Measurements from ENCODE around the gene PLCB1.

Gene PLCB1

GRCh38 chr20:8254911-8255582 is 123.0 kb downstream of the PLCB1 start:
- DNase-seq: no peak
- H3K4me3 ChIP-seq: no peak overlapping the region
- H3K27ac ChIP-seq: no peak overlapping the region
- no peaks in the 10 kb centered on the region for H3K27me3 ChIP-seq
- no peak for TF ChIP-seq CTCF (IDR thresholded peaks at IDR 0.05)
- intact Hi-C loops (cut with DNase I; ENCODE audit: low total_unique reads): no loop called here
- no peaks in the 10 kb centered on the region for H3K36me3 ChIP-seq
- no peaks in the 10 kb centered on the region for H3K4me1 ChIP-seq
- H3K9me3 ChIP-seq: no peaks in the 10 kb centered on the region

- DNase-seq: no peak
- intact Hi-C loops (cut with DNase I; ENCODE audit: low total_unique reads): no loop called here
These were observed 124.0 kb downstream of the PLCB1 start for GRCh38 chr20:8255945-8256632.

GRCh38 chr20:8260837-8261251 is 128.8 kb downstream of the PLCB1 start:
- H3K36me3 ChIP-seq: no peaks in the 10 kb centered on the region
- no peak for DNase-seq
- H3K27me3 ChIP-seq: no peaks in the 10 kb centered on the region
- H3K4me3 ChIP-seq: no peak overlapping the region
- intact Hi-C loops (cut with DNase I; ENCODE audit: low total_unique reads): no loop called here
- no peak overlapping the region for H3K27ac ChIP-seq
- H3K4me1 ChIP-seq: no peaks in the 10 kb centered on the region
- H3K9me3 ChIP-seq: no peaks in the 10 kb centered on the region
- TF ChIP-seq CTCF (IDR thresholded peaks at IDR 0.05): no peak

More at GRCh38 chr20:8255945-8256632, 124.0 kb downstream of the PLCB1 start:
- no peak overlapping the region for H3K4me3 ChIP-seq
- no peaks in the 10 kb centered on the region for H3K9me3 ChIP-seq
- H3K27me3 ChIP-seq: no peaks in the 10 kb centered on the region
- no peak for TF ChIP-seq CTCF (IDR thresholded peaks at IDR 0.05)
- H3K4me1 ChIP-seq: no peaks in the 10 kb centered on the region
- no peak overlapping the region for H3K27ac ChIP-seq
- H3K36me3 ChIP-seq: no peaks in the 10 kb centered on the region

GRCh38 chr20:8262721-8263120 is 130.7 kb downstream of the PLCB1 start:
- Histone ChIP-seq H3K4me3 (no peak overlapping the region), H3K4me1 (no peaks in the 10 kb centered on the region), H3K27me3 (no peaks in the 10 kb centered on the region), H3K27ac (no peak overlapping the region), H3K9me3 (no peaks in the 10 kb centered on the region), H3K36me3 (no peaks in the 10 kb centered on the region)
- intact Hi-C loops (cut with DNase I; ENCODE audit: low total_unique reads): no loop called here
- DNase-seq: no peak
- TF ChIP-seq CTCF (IDR thresholded peaks at IDR 0.05): no peak

- TF ChIP-seq CTCF (IDR thresholded peaks at IDR 0.05): no peak
- Histone ChIP-seq H3K27ac (no peak overlapping the region), H3K27me3 (no peaks in the 10 kb centered on the region), H3K36me3 (no peaks in the 10 kb centered on the region), H3K9me3 (no peaks in the 10 kb centered on the region), H3K4me3 (no peak overlapping the region), H3K4me1 (no peaks in the 10 kb centered on the region)
- no peak for DNase-seq
- intact Hi-C loops (cut with DNase I; ENCODE audit: low total_unique reads): no loop called here
These were observed 133.5 kb downstream of the PLCB1 start for GRCh38 chr20:8265588-8265987.
